MCF 10A (cell line): ENCODE results near the gene CCDC137. TPM values are rescaled to one million over a fixed set of nuclear protein-coding genes. Genes with fewer than 3 reads are reported as not detected.

Source experiments
- BruUV-seq: library from RNA; stranded (reverse); fragments of 400-500 nt; replicated peaks from 2 replicates; lab custom pipeline; 2021; lab: Mats Ljungman, UMichigan
- CTCF ChIA-PET: fragments of 300-600 bp; sonication (Branson Sonifier 250); formaldehyde crosslinking; extraction: SDS; loops from one replicate; lab custom pipeline; 2021; ENCODE audit warnings: antibody characterized with exemption, inconsistent platforms; lab: Yijun Ruan, JAX
- POLR2A ChIA-PET: fragments of 300-600, 350-650 bp; sonication (Branson Sonifier 250); formaldehyde crosslinking; extraction: SDS; loops from one replicate; lab custom pipeline; 2020; ENCODE audit warnings: antibody characterized with exemption, inconsistent platforms; lab: Yijun Ruan, JAX
- DNase-seq: peaks from one replicate; pipeline ENCODE4 v3.0.0-alpha.2; 2018; ENCODE audit not compliant: unreplicated experiment
- H3K27ac Mint-ChIP-seq: one replicate; pipeline ENCODE4 v1.8.0; 2022; ENCODE audit warnings: mild to moderate bottlenecking, low read depth, mixed read lengths; ENCODE audit not compliant: unreplicated experiment
- H3K27me3 Mint-ChIP-seq: one replicate; pipeline ENCODE4 v1.8.0; 2022; ENCODE audit warnings: mixed read lengths; ENCODE audit not compliant: insufficient read depth, unreplicated experiment
- H3K36me3 Mint-ChIP-seq: one replicate; pipeline ENCODE4 v1.8.0; 2022; ENCODE audit warnings: mild to moderate bottlenecking, moderate library complexity, mixed read lengths; ENCODE audit not compliant: insufficient read depth, unreplicated experiment
- H3K4me1 Mint-ChIP-seq: one replicate; pipeline ENCODE4 v1.8.0; 2022; ENCODE audit warnings: mixed read lengths; ENCODE audit not compliant: insufficient read depth, unreplicated experiment
- H3K4me3 Mint-ChIP-seq: one replicate; pipeline ENCODE4 v1.8.0; 2022; ENCODE audit warnings: mild to moderate bottlenecking, moderate library complexity, mixed read lengths; ENCODE audit not compliant: unreplicated experiment
- H3K9me3 Mint-ChIP-seq: one replicate; pipeline ENCODE4 v1.8.0; 2022; ENCODE audit warnings: mixed read lengths; ENCODE audit not compliant: unreplicated experiment
- intact Hi-C: fragments of 100-400 bp; cut with micrococcal nuclease; formaldehyde crosslinking; loops from 2 replicates; pipeline ENCODE4 v1.14.1; 2022
- total RNA-seq: library from RNA; stranded (reverse); gene quantifications from 2 replicates; pipeline ENCODE4 v1.2.3, GENCODE V29; 2022
- TF ChIP-seq, protein P1 (sequence below): fragments of 200-600 bp; IDR thresholded peaks from one replicate; pipeline ENCODE4 v1.8.0; 2022; ENCODE audit warnings: antibody characterized with exemption, mild to moderate bottlenecking; ENCODE audit not compliant: unreplicated experiment

The CCDC137 gene
- total RNA-seq, 1 experiment from 2014 or later, result 27.1 TPM

DNA sequence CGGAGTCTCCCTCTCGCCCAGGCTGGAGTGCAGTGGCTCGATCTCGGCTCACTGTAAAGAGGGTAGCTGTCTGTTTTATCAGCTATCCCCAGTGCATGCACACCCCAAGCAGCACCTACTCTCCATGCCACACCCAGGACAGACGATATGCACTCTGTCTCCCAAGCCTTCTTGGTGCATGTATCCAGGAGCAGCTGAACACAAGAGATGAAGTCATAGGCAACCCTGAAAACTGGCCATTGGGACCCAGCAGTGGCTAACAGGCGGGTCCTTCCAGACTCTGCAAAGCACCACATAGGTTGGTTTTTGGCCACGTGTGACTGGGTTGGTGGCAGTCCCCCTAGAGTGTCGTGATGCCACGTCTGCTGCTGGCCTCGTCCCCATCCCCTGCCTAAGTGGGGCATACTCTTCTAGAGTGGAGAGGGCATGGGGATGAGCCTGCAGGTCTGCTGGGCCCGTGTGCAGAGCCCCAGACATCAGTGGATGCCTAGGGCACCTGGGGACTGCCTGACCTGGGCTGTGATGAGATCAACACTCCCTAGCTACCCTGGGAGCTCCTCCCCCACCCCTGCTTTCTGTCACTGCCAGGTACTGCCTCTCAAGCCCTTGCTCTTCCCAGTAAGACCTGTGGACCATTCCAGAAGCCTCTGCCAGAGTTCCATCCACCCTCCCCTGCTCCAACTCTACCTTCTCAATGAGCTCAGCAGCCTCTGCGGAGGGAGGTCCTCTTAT is 19.5 kb upstream of the CCDC137 start:
- no TSS peak for BruUV-seq
- Mint-ChIP-seq H3K27me3 (no peaks in the 10 kb centered on the region), H3K27ac (no peak overlapping the region), H3K4me1 (peaks cover 6% of the 10 kb centered on the region), H3K36me3 (peaks cover 11% of the 10 kb centered on the region), H3K9me3 (no peaks in the 10 kb centered on the region), H3K4me3 (no peak overlapping the region)
- intact Hi-C loops, result no loop called here
- ChIA-PET CTCF (interaction anchor here (0.6 kb wide), 2 partner anchors 58 to 68 kb away, joined by 3 read pairs; no protein-coding TSS in a partner anchor), POLR2A (interaction anchor here (0.6 to 1.3 kb wide), 2 partner anchors 10 to 13 kb away, joined by 3 read pairs; partner anchors contain the start of gene NPLOC4)
- DNase-seq, result no peak
- TF ChIP-seq, protein P1, sequence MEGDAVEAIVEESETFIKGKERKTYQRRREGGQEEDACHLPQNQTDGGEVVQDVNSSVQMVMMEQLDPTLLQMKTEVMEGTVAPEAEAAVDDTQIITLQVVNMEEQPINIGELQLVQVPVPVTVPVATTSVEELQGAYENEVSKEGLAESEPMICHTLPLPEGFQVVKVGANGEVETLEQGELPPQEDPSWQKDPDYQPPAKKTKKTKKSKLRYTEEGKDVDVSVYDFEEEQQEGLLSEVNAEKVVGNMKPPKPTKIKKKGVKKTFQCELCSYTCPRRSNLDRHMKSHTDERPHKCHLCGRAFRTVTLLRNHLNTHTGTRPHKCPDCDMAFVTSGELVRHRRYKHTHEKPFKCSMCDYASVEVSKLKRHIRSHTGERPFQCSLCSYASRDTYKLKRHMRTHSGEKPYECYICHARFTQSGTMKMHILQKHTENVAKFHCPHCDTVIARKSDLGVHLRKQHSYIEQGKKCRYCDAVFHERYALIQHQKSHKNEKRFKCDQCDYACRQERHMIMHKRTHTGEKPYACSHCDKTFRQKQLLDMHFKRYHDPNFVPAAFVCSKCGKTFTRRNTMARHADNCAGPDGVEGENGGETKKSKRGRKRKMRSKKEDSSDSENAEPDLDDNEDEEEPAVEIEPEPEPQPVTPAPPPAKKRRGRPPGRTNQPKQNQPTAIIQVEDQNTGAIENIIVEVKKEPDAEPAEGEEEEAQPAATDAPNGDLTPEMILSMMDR, result no peak

DNA sequence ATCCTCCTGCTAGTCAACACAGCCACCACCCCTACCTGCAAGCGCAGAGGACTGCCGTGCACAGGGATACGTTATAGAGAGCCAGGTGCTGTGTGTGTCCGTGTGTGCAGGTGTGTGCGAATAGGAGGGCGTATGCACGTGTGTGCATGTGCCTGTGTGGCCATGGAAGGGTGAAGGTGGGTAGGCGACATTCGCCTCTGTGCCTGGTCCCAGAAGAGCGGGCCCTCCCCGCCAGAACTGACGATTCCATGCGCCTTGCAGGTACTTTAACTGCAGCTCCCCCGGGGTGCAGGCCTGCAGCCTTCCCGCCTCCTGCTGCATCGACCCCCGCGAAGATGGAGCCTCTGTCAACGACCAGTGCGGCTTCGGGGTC is 18.9 kb upstream of the CCDC137 start:
- Mint-ChIP-seq H3K27me3 (no peaks in the 10 kb centered on the region), H3K36me3 (peaks cover 11% of the 10 kb centered on the region), H3K4me1 (peaks cover 7% of the 10 kb centered on the region), H3K27ac (no peak overlapping the region), H3K4me3 (no peak overlapping the region), H3K9me3 (no peaks in the 10 kb centered on the region)
- CTCF ChIA-PET, result interaction anchor here (0.6 kb wide), 3 partner anchors 46 to 69 kb away, joined by 3 read pairs; no protein-coding TSS in a partner anchor
- intact Hi-C loops, result no loop called here
- TF ChIP-seq, protein P1, result no peak
- BruUV-seq, result no TSS peak
- no peak for DNase-seq
- POLR2A ChIA-PET, result no interaction called here

DNA sequence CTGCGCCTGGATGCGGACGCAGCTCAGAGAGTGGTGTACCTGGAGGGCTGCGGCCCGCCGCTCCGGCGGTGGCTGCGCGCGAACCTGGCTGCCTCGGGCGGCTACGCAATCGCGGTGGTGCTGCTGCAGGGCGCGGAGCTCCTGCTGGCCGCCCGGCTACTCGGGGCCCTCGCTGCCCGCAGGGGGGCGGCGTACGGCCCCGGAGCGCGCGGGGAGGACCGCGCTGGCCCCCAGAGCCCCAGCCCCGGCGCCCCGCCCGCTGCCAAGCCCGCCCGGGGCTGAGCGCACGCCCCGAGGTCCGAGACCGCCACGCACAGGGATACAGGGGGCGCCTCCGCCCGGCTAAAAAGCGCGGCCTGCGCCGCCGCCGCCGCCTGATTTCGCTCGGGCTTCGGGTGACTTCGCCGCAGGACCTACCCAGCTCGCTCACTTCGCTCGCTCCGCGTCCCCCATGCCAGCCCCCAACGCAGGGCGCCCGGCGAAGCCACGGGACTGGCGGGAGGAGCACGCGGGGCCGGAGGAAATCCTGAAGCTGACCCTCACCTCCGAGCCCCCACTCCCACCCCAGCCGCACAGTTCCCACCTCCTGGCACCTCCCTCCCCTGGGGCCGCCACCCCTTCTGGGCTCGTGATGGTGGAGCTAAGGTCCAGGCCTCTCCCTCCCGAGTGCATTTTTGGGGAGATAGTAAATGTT is 18.4 kb upstream of the CCDC137 start:
- TF ChIP-seq, protein P1, result no peak
- DNase-seq, result no peak
- Mint-ChIP-seq H3K4me3 (no peak overlapping the region), H3K27ac (no peak overlapping the region), H3K9me3 (no peaks in the 10 kb centered on the region), H3K4me1 (peaks cover 7% of the 10 kb centered on the region), H3K36me3 (peaks cover 11% of the 10 kb centered on the region), H3K27me3 (no peaks in the 10 kb centered on the region)
- BruUV-seq, result no TSS peak
- ChIA-PET CTCF (interaction anchor here (0.6 kb wide), 2 partner anchors 47 to 69 kb away, joined by 3 read pairs; no protein-coding TSS in a partner anchor), POLR2A (no interaction called here)
- intact Hi-C loops, result no loop called here

DNA sequence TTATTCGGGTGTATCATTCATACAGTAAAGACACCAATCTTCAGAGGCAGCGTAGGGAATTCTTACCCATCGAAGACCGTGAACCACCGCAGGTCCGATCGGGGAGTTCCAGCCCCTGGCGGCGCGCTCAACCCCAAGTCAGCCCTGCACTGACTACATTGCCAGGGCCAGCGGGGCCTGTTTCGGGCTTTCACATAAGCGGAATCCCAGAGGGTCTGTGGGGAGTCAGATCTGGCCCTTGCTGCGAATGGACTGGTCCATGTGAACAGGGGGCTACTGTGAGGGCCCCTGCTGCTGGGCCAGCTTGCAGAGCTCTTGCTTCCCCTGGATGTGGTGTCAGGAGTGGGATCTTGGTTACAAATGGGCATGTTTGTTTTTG is 17.8 kb upstream of the CCDC137 start:
- intact Hi-C loops, result no loop called here
- Mint-ChIP-seq H3K4me3 (no peak overlapping the region), H3K27me3 (no peaks in the 10 kb centered on the region), H3K4me1 (peaks cover 7% of the 10 kb centered on the region), H3K27ac (no peak overlapping the region), H3K9me3 (no peaks in the 10 kb centered on the region), H3K36me3 (peaks cover 11% of the 10 kb centered on the region)
- TF ChIP-seq, protein P1, result no peak
- BruUV-seq, result no TSS peak
- POLR2A ChIA-PET, result no interaction called here
- CTCF ChIA-PET, result interaction anchor here (0.9 kb wide), 1 partner anchor 8 kb away, joined by 3 read pairs; no protein-coding TSS in a partner anchor
- no peak for DNase-seq
